Activated naive CD4-positive, alpha-beta T cell treated with Interleukin-2 at 50 U/mL for 16 hours (primary cell): Measurements from ENCODE around the gene AUTS2.

Experiments used
- DNase-seq: peaks from one replicate; pipeline ENCODE4 v3.0.0-alpha.2; 2020

The AUTS2 gene

GRCh38 chr7:70015353-70015752, 417.1 kb downstream of the AUTS2 start:
- no peak for DNase-seq

GRCh38 chr7:70016044-70016770, 417.9 kb downstream of the AUTS2 start:
- DNase-seq = no peak

- no peak for DNase-seq
Measured at GRCh38 chr7:70017357-70017756, 419.1 kb downstream of the AUTS2 start.

GRCh38 chr7:70018700-70019099, 420.4 kb downstream of the AUTS2 start:
- DNase-seq = no peak

- DNase-seq = no peak
Measured at GRCh38 chr7:70027867-70028266, 429.6 kb downstream of the AUTS2 start.

GRCh38 chr7:70028620-70029019, 430.3 kb downstream of the AUTS2 start:
- DNase-seq = no peak

- DNase-seq = no peak
Measured at GRCh38 chr7:70029993-70030392, 431.7 kb downstream of the AUTS2 start.

GRCh38 chr7:70030745-70031144, 432.5 kb downstream of the AUTS2 start:
- DNase-seq = no peak

- no peak for DNase-seq
Measured at GRCh38 chr7:70031245-70031644, 433.0 kb downstream of the AUTS2 start.

- no peak for DNase-seq
Measured at GRCh38 chr7:70032649-70033048, 434.4 kb downstream of the AUTS2 start.

GRCh38 chr7:70033226-70033625, 435.0 kb downstream of the AUTS2 start:
- no peak for DNase-seq

GRCh38 chr7:70034999-70035398, 436.7 kb downstream of the AUTS2 start:
- no peak for DNase-seq

- no peak for DNase-seq
Measured at GRCh38 chr7:70035519-70035918, 437.2 kb downstream of the AUTS2 start.

- no peak for DNase-seq
Measured at GRCh38 chr7:70035955-70036354, 437.7 kb downstream of the AUTS2 start.

GRCh38 chr7:70036695-70037094, 438.4 kb downstream of the AUTS2 start:
- DNase-seq = no peak

- no peak for DNase-seq
Measured at GRCh38 chr7:70037171-70037933, 439.1 kb downstream of the AUTS2 start.

GRCh38 chr7:70040051-70040450, 441.8 kb downstream of the AUTS2 start:
- no peak for DNase-seq

GRCh38 chr7:70040970-70041766, 442.9 kb downstream of the AUTS2 start:
- no peak for DNase-seq

- no peak for DNase-seq
Measured at GRCh38 chr7:70042533-70042932, 444.3 kb downstream of the AUTS2 start.

- no peak for DNase-seq
Measured at GRCh38 chr7:70043015-70043538, 444.8 kb downstream of the AUTS2 start.

GRCh38 chr7:70044064-70044463, 445.8 kb downstream of the AUTS2 start:
- DNase-seq = no peak

GRCh38 chr7:70044525-70044924, 446.2 kb downstream of the AUTS2 start:
- DNase-seq = no peak

- DNase-seq = no peak
Measured at GRCh38 chr7:70044981-70045380, 446.7 kb downstream of the AUTS2 start.
